Activated T-cell treated with anti-CD3 and anti-CD28 coated beads, Interleukin-2, amount 50 U/mL, for 72 hours (primary cell): ENCODE data around the gene LRATD1. TPM values are rescaled to one million over a fixed set of nuclear protein-coding genes. Genes with fewer than 3 reads are reported as not detected.
A peak's percentile ranks its signal among the peaks of the same experiment; 100 is the strongest.

Source experiments
- ATAC-seq, 2 donors: fragments of 150-1000 bp; cut with Tn5 transposase; replicated peaks in 1 of 2; 2 replicates each; pipeline ENCODE4 v1.10.0; 2021; ENCODE audit warnings: moderate library complexity in 2 of 2, mild to moderate bottlenecking in 1 of 2
- DNase-seq, 2 donors: peaks; one replicate each; pipeline ENCODE4 v3.0.0; 2021 to 2022; ENCODE audit warnings: mixed read lengths in 1 of 2
- H3K27ac Mint-ChIP-seq: one replicate; pipeline ENCODE4 v1.8.0; 2022; ENCODE audit warnings: mild to moderate bottlenecking, moderate library complexity, mixed read lengths
- H3K27me3 Mint-ChIP-seq: one replicate; pipeline ENCODE4 v1.8.0; 2022; ENCODE audit warnings: low read depth, mixed read lengths
- H3K36me3 Mint-ChIP-seq, 2 donors: one replicate each; pipeline ENCODE4 v1.8.0; 2022; ENCODE audit warnings: mixed read lengths in 2 of 2, mild to moderate bottlenecking in 1 of 2; ENCODE audit not compliant: insufficient read depth in 2 of 2
- H3K4me1 Mint-ChIP-seq: one replicate; pipeline ENCODE4 v1.8.0; 2022; ENCODE audit warnings: low read depth, mixed read lengths
- H3K4me3 Mint-ChIP-seq, 2 donors: one replicate each; pipeline ENCODE4 v1.8.0; 2022; ENCODE audit warnings: mild to moderate bottlenecking in 2 of 2, mixed read lengths in 2 of 2, moderate library complexity in 2 of 2
- H3K9me3 Mint-ChIP-seq, 2 donors: one replicate each; pipeline ENCODE4 v1.8.0; 2022; ENCODE audit warnings: mixed read lengths in 2 of 2
- total RNA-seq, 2 donors: library from RNA; stranded (reverse); gene quantifications; one replicate each; pipeline ENCODE4 v1.2.3, GENCODE V29; 2022

The LRATD1 gene
- not detected for total RNA-seq

GRCh38 chr2:14632133-14632936 is at the start of gene LRATD1:
TSS of gene LRATD1 (plus strand) at chr2:14632717. CDS start at chr2:14633980, 1,263 bp downstream.
- Mint-ChIP-seq H3K36me3 (peaks cover 0 to 2% of the 10 kb centered on the region in 2 donors), H3K27me3 (peaks cover 54% of the 10 kb centered on the region), H3K9me3 (peaks cover 0 to 2% of the 10 kb centered on the region in 2 donors), H3K4me3 (peak within 1 kb of the TSS in 1 of 2 donors; percentile 40), H3K4me1 (peaks cover 5% of the 10 kb centered on the region), H3K27ac (no peak within 1 kb of the TSS)
- no peak for DNase-seq
- ATAC-seq, result no peak

GRCh38 chr2:14583059-14583458 is 49.5 kb upstream of the LRATD1 start:
- H3K4me1 Mint-ChIP-seq, result no peaks in the 10 kb centered on the region
- no peaks in the 10 kb centered on the region for H3K9me3 Mint-ChIP-seq
- ATAC-seq (no peak), DNase-seq (no peak)
- no peaks in the 10 kb centered on the region for H3K27me3 Mint-ChIP-seq
- H3K27ac Mint-ChIP-seq, result no peak overlapping the region
- H3K36me3 Mint-ChIP-seq, result no peaks in the 10 kb centered on the region
- no peak overlapping the region for H3K4me3 Mint-ChIP-seq

GRCh38 chr2:14583802-14584201 is 48.7 kb upstream of the LRATD1 start:
- Mint-ChIP-seq H3K4me3 (no peak overlapping the region), H3K4me1 (no peaks in the 10 kb centered on the region), H3K9me3 (no peaks in the 10 kb centered on the region), H3K36me3 (no peaks in the 10 kb centered on the region), H3K27me3 (no peaks in the 10 kb centered on the region), H3K27ac (no peak overlapping the region)
- ATAC-seq, result no peak
- DNase-seq, result no peak

GRCh38 chr2:14587119-14587518 is 45.4 kb upstream of the LRATD1 start:
- no peak overlapping the region for H3K4me3 Mint-ChIP-seq
- no peaks in the 10 kb centered on the region for H3K27me3 Mint-ChIP-seq
- H3K9me3 Mint-ChIP-seq, result peaks cover 0 to 4% of the 10 kb centered on the region in 2 donors
- H3K4me1 Mint-ChIP-seq, result no peaks in the 10 kb centered on the region
- ATAC-seq (no peak), DNase-seq (no peak)
- H3K27ac Mint-ChIP-seq, result no peak overlapping the region
- H3K36me3 Mint-ChIP-seq, result no peaks in the 10 kb centered on the region

- H3K9me3 Mint-ChIP-seq, result peaks cover 1 to 5% of the 10 kb centered on the region in 2 donors
- no peaks in the 10 kb centered on the region for H3K27me3 Mint-ChIP-seq
- no peak overlapping the region for H3K4me3 Mint-ChIP-seq
- no peak overlapping the region for H3K27ac Mint-ChIP-seq
- no peaks in the 10 kb centered on the region for H3K4me1 Mint-ChIP-seq
- DNase-seq (no peak), ATAC-seq (no peak)
- H3K36me3 Mint-ChIP-seq, result no peaks in the 10 kb centered on the region
Observed at GRCh38 chr2:14601156-14601770, 31.3 kb upstream of the LRATD1 start.

GRCh38 chr2:14602309-14602708 is 30.2 kb upstream of the LRATD1 start:
- ATAC-seq (no peak), DNase-seq (no peak)
- no peak overlapping the region for H3K27ac Mint-ChIP-seq
- H3K36me3 Mint-ChIP-seq, result no peaks in the 10 kb centered on the region
- no peaks in the 10 kb centered on the region for H3K27me3 Mint-ChIP-seq
- peaks cover 1 to 5% of the 10 kb centered on the region in 2 donors for H3K9me3 Mint-ChIP-seq
- H3K4me1 Mint-ChIP-seq, result no peaks in the 10 kb centered on the region
- no peak overlapping the region for H3K4me3 Mint-ChIP-seq

- Mint-ChIP-seq H3K36me3 (no peaks in the 10 kb centered on the region), H3K27me3 (no peaks in the 10 kb centered on the region), H3K4me3 (no peak overlapping the region), H3K4me1 (no peaks in the 10 kb centered on the region), H3K27ac (no peak overlapping the region), H3K9me3 (peaks cover 0 to 5% of the 10 kb centered on the region in 2 donors)
- DNase-seq, result no peak
- ATAC-seq, result no peak
Observed at GRCh38 chr2:14603676-14604075, 28.8 kb upstream of the LRATD1 start.

GRCh38 chr2:14608245-14608644 is 24.3 kb upstream of the LRATD1 start:
- H3K27me3 Mint-ChIP-seq, result no peaks in the 10 kb centered on the region
- H3K9me3 Mint-ChIP-seq, result peaks cover 0 to 2% of the 10 kb centered on the region in 2 donors
- no peak overlapping the region for H3K27ac Mint-ChIP-seq
- no peak for ATAC-seq
- DNase-seq, result no peak
- H3K4me1 Mint-ChIP-seq, result no peaks in the 10 kb centered on the region
- no peak overlapping the region for H3K4me3 Mint-ChIP-seq
- no peaks in the 10 kb centered on the region for H3K36me3 Mint-ChIP-seq

- H3K36me3 Mint-ChIP-seq, result no peaks in the 10 kb centered on the region
- H3K4me1 Mint-ChIP-seq, result no peaks in the 10 kb centered on the region
- H3K27ac Mint-ChIP-seq, result no peak overlapping the region
- no peak for DNase-seq
- no peaks in the 10 kb centered on the region for H3K27me3 Mint-ChIP-seq
- H3K9me3 Mint-ChIP-seq, result peaks cover 0 to 4% of the 10 kb centered on the region in 2 donors
- ATAC-seq, result no peak
- H3K4me3 Mint-ChIP-seq, result no peak overlapping the region
Observed at GRCh38 chr2:14614017-14614416, 18.5 kb upstream of the LRATD1 start.

- Mint-ChIP-seq H3K4me1 (no peaks in the 10 kb centered on the region), H3K36me3 (no peaks in the 10 kb centered on the region), H3K4me3 (no peak overlapping the region), H3K27me3 (no peaks in the 10 kb centered on the region), H3K9me3 (peaks cover 0 to 4% of the 10 kb centered on the region in 2 donors), H3K27ac (no peak overlapping the region)
- DNase-seq (no peak), ATAC-seq (no peak)
Observed at GRCh38 chr2:14615121-14615520, 17.4 kb upstream of the LRATD1 start.

GRCh38 chr2:14615760-14616159 is 16.8 kb upstream of the LRATD1 start:
- H3K27ac Mint-ChIP-seq, result no peak overlapping the region
- no peak overlapping the region for H3K4me3 Mint-ChIP-seq
- no peak for DNase-seq
- no peak for ATAC-seq
- no peaks in the 10 kb centered on the region for H3K4me1 Mint-ChIP-seq
- H3K9me3 Mint-ChIP-seq, result peaks cover 0 to 4% of the 10 kb centered on the region in 2 donors
- no peaks in the 10 kb centered on the region for H3K36me3 Mint-ChIP-seq
- H3K27me3 Mint-ChIP-seq, result no peaks in the 10 kb centered on the region

- no peaks in the 10 kb centered on the region for H3K36me3 Mint-ChIP-seq
- no peak for ATAC-seq
- DNase-seq, result no peak
- peaks cover 2 to 3% of the 10 kb centered on the region in 2 donors for H3K9me3 Mint-ChIP-seq
- H3K27me3 Mint-ChIP-seq, result peaks cover 5% of the 10 kb centered on the region
- no peak overlapping the region for H3K4me3 Mint-ChIP-seq
- H3K4me1 Mint-ChIP-seq, result no peaks in the 10 kb centered on the region
- H3K27ac Mint-ChIP-seq, result no peak overlapping the region
Observed at GRCh38 chr2:14616342-14616741, 16.2 kb upstream of the LRATD1 start.

- no peak overlapping the region for H3K27ac Mint-ChIP-seq
- DNase-seq, result no peak
- peaks cover 2 to 4% of the 10 kb centered on the region in 2 donors for H3K9me3 Mint-ChIP-seq
- H3K27me3 Mint-ChIP-seq, result peaks cover 6% of the 10 kb centered on the region
- H3K4me1 Mint-ChIP-seq, result no peaks in the 10 kb centered on the region
- H3K4me3 Mint-ChIP-seq, result no peak overlapping the region
- no peaks in the 10 kb centered on the region for H3K36me3 Mint-ChIP-seq
- ATAC-seq, result no peak
Observed at GRCh38 chr2:14616950-14617349, 15.6 kb upstream of the LRATD1 start.
